ENCODE measurements around the gene SLC4A8.

- no peak for TF ChIP-seq ZNF70 (CRISPR knock-in tag; IDR thresholded peaks at IDR 0.05)
- no peak for TF ChIP-seq CREB5 (CRISPR knock-in tag; IDR thresholded peaks at IDR 0.05; ENCODE audit: low read depth)
- no peak for TF ChIP-seq ZFP3 (CRISPR knock-in tag; IDR thresholded peaks at IDR 0.05)
- TF ChIP-seq, protein P1, sequence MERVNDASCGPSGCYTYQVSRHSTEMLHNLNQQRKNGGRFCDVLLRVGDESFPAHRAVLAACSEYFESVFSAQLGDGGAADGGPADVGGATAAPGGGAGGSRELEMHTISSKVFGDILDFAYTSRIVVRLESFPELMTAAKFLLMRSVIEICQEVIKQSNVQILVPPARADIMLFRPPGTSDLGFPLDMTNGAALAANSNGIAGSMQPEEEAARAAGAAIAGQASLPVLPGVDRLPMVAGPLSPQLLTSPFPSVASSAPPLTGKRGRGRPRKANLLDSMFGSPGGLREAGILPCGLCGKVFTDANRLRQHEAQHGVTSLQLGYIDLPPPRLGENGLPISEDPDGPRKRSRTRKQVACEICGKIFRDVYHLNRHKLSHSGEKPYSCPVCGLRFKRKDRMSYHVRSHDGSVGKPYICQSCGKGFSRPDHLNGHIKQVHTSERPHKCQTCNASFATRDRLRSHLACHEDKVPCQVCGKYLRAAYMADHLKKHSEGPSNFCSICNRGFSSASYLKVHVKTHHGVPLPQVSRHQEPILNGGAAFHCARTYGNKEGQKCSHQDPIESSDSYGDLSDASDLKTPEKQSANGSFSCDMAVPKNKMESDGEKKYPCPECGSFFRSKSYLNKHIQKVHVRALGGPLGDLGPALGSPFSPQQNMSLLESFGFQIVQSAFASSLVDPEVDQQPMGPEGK (CRISPR knock-in tag; IDR thresholded peaks at IDR 0.05; ENCODE audit: borderline replicate concordance), result no peak
- no peak for TF ChIP-seq ZNF565 (CRISPR knock-in tag; conservative IDR thresholded peaks at IDR 0.05; ENCODE audit: low read depth)
- TF ChIP-seq SNAI2 (CRISPR knock-in tag; IDR thresholded peaks at IDR 0.05), result no peak
- TF ChIP-seq RARB (CRISPR knock-in tag; IDR thresholded peaks at IDR 0.05), result no peak
- no peak for TF ChIP-seq ISL1 (CRISPR knock-in tag; IDR thresholded peaks at IDR 0.05)
- no peak for TF ChIP-seq OSR1 (CRISPR knock-in tag; IDR thresholded peaks at IDR 0.05)
Measured at GRCh38 chr12:51430196-51430895, 5.7 kb downstream of the SLC4A8 start.
